ENCODE measurements around the gene BRI3.

DNA sequence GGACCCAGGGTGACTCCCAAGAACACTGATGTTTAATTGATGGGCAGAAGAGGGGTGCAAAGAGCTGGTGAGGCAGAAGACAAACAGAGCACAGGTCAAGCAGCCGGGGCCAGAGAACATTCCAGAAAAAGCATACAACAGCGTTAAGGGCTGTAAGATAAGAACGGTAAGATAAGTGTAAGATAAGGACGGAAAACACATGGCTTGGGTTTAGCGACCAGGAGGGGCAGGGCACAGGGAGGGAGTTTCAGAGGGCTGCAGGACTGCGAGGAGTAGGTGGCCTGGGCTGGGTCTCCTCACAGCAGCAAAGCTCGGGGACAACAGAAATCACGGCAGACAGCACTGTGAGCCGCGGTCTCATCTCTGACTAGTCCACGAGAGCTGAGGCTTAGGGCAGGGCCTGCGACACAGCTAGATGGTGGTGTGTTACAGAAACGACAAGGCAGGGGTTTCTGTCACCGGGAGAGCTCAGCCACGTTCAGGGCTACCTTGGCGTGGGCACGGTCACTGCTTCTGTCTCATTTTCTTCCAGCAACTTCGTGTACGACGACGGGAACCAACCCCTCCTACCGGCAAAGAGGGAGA, 24.6 kb downstream of the BRI3 start:
- TF ChIP-seq, protein P1, sequence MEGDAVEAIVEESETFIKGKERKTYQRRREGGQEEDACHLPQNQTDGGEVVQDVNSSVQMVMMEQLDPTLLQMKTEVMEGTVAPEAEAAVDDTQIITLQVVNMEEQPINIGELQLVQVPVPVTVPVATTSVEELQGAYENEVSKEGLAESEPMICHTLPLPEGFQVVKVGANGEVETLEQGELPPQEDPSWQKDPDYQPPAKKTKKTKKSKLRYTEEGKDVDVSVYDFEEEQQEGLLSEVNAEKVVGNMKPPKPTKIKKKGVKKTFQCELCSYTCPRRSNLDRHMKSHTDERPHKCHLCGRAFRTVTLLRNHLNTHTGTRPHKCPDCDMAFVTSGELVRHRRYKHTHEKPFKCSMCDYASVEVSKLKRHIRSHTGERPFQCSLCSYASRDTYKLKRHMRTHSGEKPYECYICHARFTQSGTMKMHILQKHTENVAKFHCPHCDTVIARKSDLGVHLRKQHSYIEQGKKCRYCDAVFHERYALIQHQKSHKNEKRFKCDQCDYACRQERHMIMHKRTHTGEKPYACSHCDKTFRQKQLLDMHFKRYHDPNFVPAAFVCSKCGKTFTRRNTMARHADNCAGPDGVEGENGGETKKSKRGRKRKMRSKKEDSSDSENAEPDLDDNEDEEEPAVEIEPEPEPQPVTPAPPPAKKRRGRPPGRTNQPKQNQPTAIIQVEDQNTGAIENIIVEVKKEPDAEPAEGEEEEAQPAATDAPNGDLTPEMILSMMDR (IDR thresholded peaks at IDR 0.05) = no peak
- TF ChIP-seq POLR2A (IDR thresholded peaks at IDR 0.05) = no peak

Data from heart left ventricle (tissue), 13 donors.